ENCODE measurements around the gene ITPR1.

The ITPR1 gene

GRCh38 chr3:4859788-4860187, 366.6 kb downstream of the ITPR1 start:
- DNase-seq (ENCODE audit: low read depth) = no peak
- in situ Hi-C loops (cut with HindIII; ENCODE audit: low sequenced_read_pairs) = no loop called here
- TF ChIP-seq CTCF (IDR thresholded peaks at IDR 0.05; ENCODE audit: low read depth, low read length, missing control alignments) = no peak
- no peak overlapping the region for H3K4me3 ChIP-seq (ENCODE audit: low read depth, low read length)

GRCh38 chr3:4862973-4863372, 369.8 kb downstream of the ITPR1 start:
- DNase-seq (ENCODE audit: low read depth) = no peak
- TF ChIP-seq CTCF (IDR thresholded peaks at IDR 0.05; ENCODE audit: low read depth, low read length, missing control alignments) = no peak
- in situ Hi-C loops (cut with HindIII; ENCODE audit: low sequenced_read_pairs) = no loop called here
- no peak overlapping the region for H3K4me3 ChIP-seq (ENCODE audit: low read depth, low read length)

- in situ Hi-C loops (cut with HindIII; ENCODE audit: low sequenced_read_pairs) = no loop called here
- DNase-seq (ENCODE audit: low read depth) = no peak
- no peak for TF ChIP-seq CTCF (IDR thresholded peaks at IDR 0.05; ENCODE audit: low read depth, low read length, missing control alignments)
- no peak overlapping the region for H3K4me3 ChIP-seq (ENCODE audit: low read depth, low read length)
Measured at GRCh38 chr3:4864503-4864902, 371.4 kb downstream of the ITPR1 start.

- no peak overlapping the region for H3K4me3 ChIP-seq (ENCODE audit: low read depth, low read length)
- no peak for DNase-seq (ENCODE audit: low read depth)
- in situ Hi-C loops (cut with HindIII; ENCODE audit: low sequenced_read_pairs) = no loop called here
- no peak for TF ChIP-seq CTCF (IDR thresholded peaks at IDR 0.05; ENCODE audit: low read depth, low read length, missing control alignments)
Measured at GRCh38 chr3:4865714-4866113, 372.6 kb downstream of the ITPR1 start.

GRCh38 chr3:4866866-4867265, 373.7 kb downstream of the ITPR1 start:
- in situ Hi-C loops (cut with HindIII; ENCODE audit: low sequenced_read_pairs) = no loop called here
- TF ChIP-seq CTCF (IDR thresholded peaks at IDR 0.05; ENCODE audit: low read depth, low read length, missing control alignments) = no peak
- H3K4me3 ChIP-seq (ENCODE audit: low read depth, low read length) = no peak overlapping the region
- no peak for DNase-seq (ENCODE audit: low read depth)

GRCh38 chr3:4877173-4877787, 384.1 kb downstream of the ITPR1 start:
- no peak overlapping the region for H3K4me3 ChIP-seq (ENCODE audit: low read depth, low read length)
- no peak for TF ChIP-seq CTCF (IDR thresholded peaks at IDR 0.05; ENCODE audit: low read depth, low read length, missing control alignments)
- no peak for DNase-seq (ENCODE audit: low read depth)
- in situ Hi-C loops (cut with HindIII; ENCODE audit: low sequenced_read_pairs) = no loop called here

Measured in astrocyte of the cerebellum (primary cell).